Tibial nerve (tissue), 4 donors: ENCODE measurements around the gene SLC20A1. TPM values are rescaled to one million over a fixed set of nuclear protein-coding genes. Genes with fewer than 3 reads are reported as not detected.
A peak's percentile ranks its signal among the peaks of the same experiment; 100 is the strongest.

ENCODE experiments used
- DNase-seq, 2 donors: peaks; one replicate each; pipeline ENCODE4 v3.0.0-alpha.2; 2019; ENCODE audit warnings: low spot score in 2 of 2
- H3K27ac ChIP-seq, 4 donors: fragments of 200-600 bp; sonication (generic) in 3 of 4; one replicate each; pipeline ENCODE4 v1.5.1; 2017 to 2019; ENCODE audit warnings: mild to moderate bottlenecking in 1 of 4
- H3K27me3 ChIP-seq, 2 donors: fragments of 200-600 bp; sonication (generic) in 1 of 2; one replicate each; pipeline versions ENCODE4 v1.5.1 to v1.6.0; 2017 to 2019
- H3K36me3 ChIP-seq, 3 donors: fragments of 200-600 bp; sonication (generic); one replicate each; pipeline ENCODE4 v1.5.1; 2018 to 2019
- H3K4me1 ChIP-seq, 4 donors: fragments of 200-600 bp; sonication (generic) in 3 of 4; one replicate each; pipeline ENCODE4 v1.5.1; 2017 to 2019
- H3K4me3 ChIP-seq, 4 donors: fragments of 200-600 bp; sonication (generic) in 3 of 4; one replicate each; pipeline ENCODE4 v1.5.1; 2017 to 2019; ENCODE audit warnings: mild to moderate bottlenecking in 1 of 4, moderate library complexity in 1 of 4
- H3K9me3 ChIP-seq, 4 donors: fragments of 200-600 bp; sonication (generic) in 3 of 4; one replicate each; pipeline ENCODE4 v1.5.1; 2017 to 2019
- CTCF ChIP-seq, 5 experiments: fragments of 200-600 bp in 3 of 5; fragments of 450-650 bp in 2 of 5; sonication (generic) in 3 of 5; IDR thresholded peaks; one replicate each; pipeline ENCODE4 v1.5.1; 2016 to 2019; ENCODE audit warnings: antibody characterized with exemption in 5 of 5, mild to moderate bottlenecking in 3 of 5, moderate library complexity in 2 of 5
- EP300 ChIP-seq, 2 donors: sonication (generic); formaldehyde crosslinking; IDR thresholded peaks; one replicate each; pipeline ENCODE4 v1.6.1; 2017; ENCODE audit warnings: antibody characterized with exemption in 2 of 2, mild to moderate bottlenecking in 1 of 2
- POLR2A ChIP-seq, 2 donors: fragments of 450-650 bp; IDR thresholded peaks; one replicate each; pipeline ENCODE4 v1.6.1; 2017; ENCODE audit warnings: antibody characterized with exemption in 2 of 2, mild to moderate bottlenecking in 2 of 2, moderate library complexity in 2 of 2
- WGBS, 2 donors: methylation state at CpG; one replicate each; pipeline ENCODE4 v1.1.5; 2018; 5-methylcytosine and 5-hydroxymethylcytosine counted together
- total RNA-seq, 4 donors: library from RNA; depleted of rRNA; stranded (reverse); fragments of >200 nt; gene quantifications; one replicate each; pipeline ENCODE4 v1.1.0, GENCODE V29; 2016

SLC20A1 gene
- total RNA-seq, 4 donors from 2014 or later = 19.3 to 50.5 (median 32.8) TPM

- Histone ChIP-seq H3K4me1 (no peaks in the 10 kb centered on the region), H3K9me3 (no peaks in the 10 kb centered on the region), H3K27ac (no peak overlapping the region), H3K27me3 (no peaks in the 10 kb centered on the region), H3K36me3 (peaks cover 0 to 6% (median 0%) of the 10 kb centered on the region in 3 donors), H3K4me3 (no peak overlapping the region)
- WGBS, 2 donors = 56 to 61% methylated on average over 6 of the region's 6 CpGs
- TF ChIP-seq CTCF (IDR thresholded peaks at IDR 0.05) = no peak
- no peak for DNase-seq
Observed at GRCh38 chr2:112618383-112618782, 27.4 kb upstream of the SLC20A1 start.

- TF ChIP-seq EP300 (IDR thresholded peaks at IDR 0.05) (no peak), POLR2A (IDR thresholded peaks at IDR 0.05) (no peak), CTCF (IDR thresholded peaks at IDR 0.05) (no peak)
- H3K4me3 ChIP-seq = no peak overlapping the region
- DNase-seq = no peak
- H3K27me3 ChIP-seq = no peaks in the 10 kb centered on the region
- 79 to 91% methylated on average over 22 of the region's 22 CpGs for WGBS, 2 donors
- peak overlapping the region in 1 of 4 donors; percentile 27 for H3K27ac ChIP-seq
- H3K4me1 ChIP-seq = peaks cover 0 to 15% (median 6%) of the 10 kb centered on the region in 4 donors
- H3K9me3 ChIP-seq = no peaks in the 10 kb centered on the region
- H3K36me3 ChIP-seq = no peaks in the 10 kb centered on the region
Observed at GRCh38 chr2:112621790-112622527, 23.8 kb upstream of the SLC20A1 start.

GRCh38 chr2:112622528-112622849 is 23.2 kb upstream of the SLC20A1 start:
- WGBS, 2 donors = 54 to 63% methylated on average over 3 of the region's 3 CpGs
- no peaks in the 10 kb centered on the region for H3K36me3 ChIP-seq
- no peaks in the 10 kb centered on the region for H3K9me3 ChIP-seq
- no peak for TF ChIP-seq POLR2A (IDR thresholded peaks at IDR 0.05)
- no peaks in the 10 kb centered on the region for H3K27me3 ChIP-seq
- H3K4me1 ChIP-seq = peaks cover 0 to 20% (median 10%) of the 10 kb centered on the region in 4 donors
- H3K4me3 ChIP-seq = no peak overlapping the region
- H3K27ac ChIP-seq = no peak overlapping the region
- no peak for DNase-seq

- Histone ChIP-seq H3K4me1 (peaks cover 0 to 25% (median 11%) of the 10 kb centered on the region in 4 donors), H3K36me3 (no peaks in the 10 kb centered on the region), H3K4me3 (no peak overlapping the region), H3K27me3 (no peaks in the 10 kb centered on the region), H3K9me3 (no peaks in the 10 kb centered on the region), H3K27ac (no peak overlapping the region)
- 86% methylated on average over 11 of the region's 11 CpGs for WGBS, 2 donors
- no peak for TF ChIP-seq EP300 (IDR thresholded peaks at IDR 0.05)
- no peak for TF ChIP-seq CTCF (IDR thresholded peaks at IDR 0.05)
- TF ChIP-seq POLR2A (IDR thresholded peaks at IDR 0.05) = no peak
- DNase-seq = no peak
Observed at GRCh38 chr2:112623913-112624777, 21.6 kb upstream of the SLC20A1 start.

- H3K27ac ChIP-seq = peak overlapping the region in 1 of 4 donors; percentile 78
- 66 to 78% methylated on average over 7 of the region's 7 CpGs for WGBS, 2 donors
- no peak for TF ChIP-seq CTCF (IDR thresholded peaks at IDR 0.05)
- TF ChIP-seq EP300 (IDR thresholded peaks at IDR 0.05) = no peak
- no peak for TF ChIP-seq POLR2A (IDR thresholded peaks at IDR 0.05)
Observed at GRCh38 chr2:112625474-112626114, 20.1 kb upstream of the SLC20A1 start.

More at GRCh38 chr2:112625474-112626114, 20.1 kb upstream of the SLC20A1 start:
- no peaks in the 10 kb centered on the region for H3K27me3 ChIP-seq
- no peaks in the 10 kb centered on the region for H3K36me3 ChIP-seq
- no peak for DNase-seq
- peaks cover 0 to 32% (median 14%) of the 10 kb centered on the region in 4 donors for H3K4me1 ChIP-seq
- H3K4me3 ChIP-seq = no peak overlapping the region
- no peaks in the 10 kb centered on the region for H3K9me3 ChIP-seq
